OCI-LY1 (cell line): Measurements from ENCODE around the gene PDE1C.

Source experiments
- CTCF ChIP-seq: fragments of 200-600 bp; sonication (generic), shearing (Covaris generic); IDR thresholded peaks from 2 replicates; pipeline ENCODE4 v1.5.1; 2017; ENCODE audit warnings: mild to moderate bottlenecking, antibody characterized with exemption, low read length, moderate library complexity, mixed read lengths
- EZH2 ChIP-seq: fragments of 200-600 bp; sonication (generic), shearing (Covaris generic); IDR thresholded peaks from 2 replicates; pipeline ENCODE4 v1.8.0; 2017; ENCODE audit warnings: borderline replicate concordance, mixed run types, mild to moderate bottlenecking, antibody characterized with exemption, low read length, moderate library complexity, mixed read lengths

GRCh38 chr7:32108651-32109050 is 38.4 kb upstream of the PDE1C start:
- TF ChIP-seq CTCF = no peak
- no peak for TF ChIP-seq EZH2
